Calu3 (cell line): Measurements from ENCODE around the gene LRRC30. TPM values are rescaled to one million over a fixed set of nuclear protein-coding genes. Genes with fewer than 3 reads are reported as not detected.

Experiments
- BruUV-seq: library from RNA; stranded (reverse); fragments of 400-500 nt; replicated peaks from 2 replicates; lab custom pipeline; 2021; lab: Mats Ljungman, UMichigan
- CTCF ChIA-PET: fragments of 300-600 bp; sonication (Branson Sonifier 250); formaldehyde crosslinking; loops from one replicate; lab custom pipeline; 2022; ENCODE audit warnings: antibody characterized with exemption; lab: Charles Lee
- DNase-seq: peaks from one replicate; pipeline ENCODE4 v3.0.0; 2022
- H3K27ac Mint-ChIP-seq: one replicate; pipeline ENCODE4 v1.8.0; 2022; ENCODE audit warnings: mixed read lengths; ENCODE audit not compliant: unreplicated experiment
- H3K27me3 Mint-ChIP-seq: one replicate; pipeline ENCODE4 v1.8.0; 2022; ENCODE audit warnings: mixed read lengths; ENCODE audit not compliant: unreplicated experiment
- H3K36me3 Mint-ChIP-seq: one replicate; pipeline ENCODE4 v1.8.0; 2022; ENCODE audit warnings: mild to moderate bottlenecking, moderate library complexity, mixed read lengths; ENCODE audit not compliant: insufficient read depth, unreplicated experiment
- H3K4me1 Mint-ChIP-seq: one replicate; pipeline ENCODE4 v1.8.0; 2022; ENCODE audit warnings: mild to moderate bottlenecking, low read depth, mixed read lengths; ENCODE audit not compliant: unreplicated experiment
- H3K4me3 Mint-ChIP-seq: one replicate; pipeline ENCODE4 v1.8.0; 2022; ENCODE audit warnings: mild to moderate bottlenecking, low read depth, moderate library complexity, mixed read lengths; ENCODE audit not compliant: unreplicated experiment
- H3K9me3 Mint-ChIP-seq: one replicate; pipeline ENCODE4 v1.8.0; 2022; ENCODE audit warnings: low read depth, mixed read lengths; ENCODE audit not compliant: unreplicated experiment
- intact Hi-C: fragments of 100-400 bp; cut with micrococcal nuclease; formaldehyde crosslinking; loops from one replicate; pipeline ENCODE4 v1.10.0; 2022; ENCODE audit not compliant: unreplicated experiment
- total RNA-seq: library from RNA; stranded (reverse); gene quantifications from 2 replicates; pipeline ENCODE4 v1.2.3, GENCODE V29; 2022
- TF ChIP-seq, protein P1 (sequence below): fragments of 200-600 bp; IDR thresholded peaks from one replicate; pipeline ENCODE4 v1.8.0; 2022; ENCODE audit warnings: antibody characterized with exemption; ENCODE audit not compliant: unreplicated experiment

LRRC30 gene
- total RNA-seq, 1 experiment from 2014 or later, result not detected

DNA sequence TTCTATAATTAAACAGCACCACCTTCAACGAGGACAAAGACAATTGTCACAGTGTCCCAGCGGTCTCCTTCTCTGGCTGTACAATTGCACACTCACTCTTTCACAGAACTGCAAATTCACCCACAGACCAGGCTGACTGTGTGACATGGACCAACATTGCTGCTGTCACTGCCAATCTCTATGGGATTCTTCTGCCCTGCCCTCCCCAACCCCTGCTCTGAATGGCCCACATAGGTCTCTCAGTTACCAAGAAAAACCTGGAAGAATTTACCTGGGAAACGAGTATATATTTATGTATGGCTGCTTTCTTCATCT lies 26.5 kb downstream of the LRRC30 start:
- DNase-seq, result no peak
- no peak overlapping the region for H3K4me3 Mint-ChIP-seq
- CTCF ChIA-PET, result interaction anchor here (0.6 to 0.7 kb wide), 2 partner anchors 782 to 1385 kb away, joined by 4 to 5 read pairs; no protein-coding TSS in a partner anchor

DNA sequence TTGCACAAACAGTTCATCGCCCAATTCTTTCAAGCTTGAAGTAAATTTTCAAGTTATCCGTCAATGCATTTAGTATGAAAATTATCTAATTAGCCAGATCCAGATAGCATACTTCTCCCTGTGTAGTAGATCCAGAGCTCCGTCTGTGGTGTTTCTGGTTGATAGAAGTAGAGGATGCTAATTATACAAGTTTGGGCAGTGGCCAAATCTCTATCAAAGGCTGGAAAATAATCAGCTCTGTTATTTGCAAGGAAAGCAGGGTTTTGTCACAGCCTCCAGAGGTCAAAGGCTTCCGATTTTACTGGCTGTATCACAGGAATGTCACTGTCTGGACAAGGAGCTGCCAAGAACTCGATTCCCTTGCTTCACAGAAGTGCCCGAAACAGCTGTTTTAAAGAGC lies 28.6 kb downstream of the LRRC30 start:
- no peak overlapping the region for H3K27ac Mint-ChIP-seq
- H3K9me3 Mint-ChIP-seq, result no peaks in the 10 kb centered on the region
- H3K36me3 Mint-ChIP-seq, result no peaks in the 10 kb centered on the region
- intact Hi-C loops, result no loop called here
- TF ChIP-seq, protein P1, sequence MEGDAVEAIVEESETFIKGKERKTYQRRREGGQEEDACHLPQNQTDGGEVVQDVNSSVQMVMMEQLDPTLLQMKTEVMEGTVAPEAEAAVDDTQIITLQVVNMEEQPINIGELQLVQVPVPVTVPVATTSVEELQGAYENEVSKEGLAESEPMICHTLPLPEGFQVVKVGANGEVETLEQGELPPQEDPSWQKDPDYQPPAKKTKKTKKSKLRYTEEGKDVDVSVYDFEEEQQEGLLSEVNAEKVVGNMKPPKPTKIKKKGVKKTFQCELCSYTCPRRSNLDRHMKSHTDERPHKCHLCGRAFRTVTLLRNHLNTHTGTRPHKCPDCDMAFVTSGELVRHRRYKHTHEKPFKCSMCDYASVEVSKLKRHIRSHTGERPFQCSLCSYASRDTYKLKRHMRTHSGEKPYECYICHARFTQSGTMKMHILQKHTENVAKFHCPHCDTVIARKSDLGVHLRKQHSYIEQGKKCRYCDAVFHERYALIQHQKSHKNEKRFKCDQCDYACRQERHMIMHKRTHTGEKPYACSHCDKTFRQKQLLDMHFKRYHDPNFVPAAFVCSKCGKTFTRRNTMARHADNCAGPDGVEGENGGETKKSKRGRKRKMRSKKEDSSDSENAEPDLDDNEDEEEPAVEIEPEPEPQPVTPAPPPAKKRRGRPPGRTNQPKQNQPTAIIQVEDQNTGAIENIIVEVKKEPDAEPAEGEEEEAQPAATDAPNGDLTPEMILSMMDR, result no peak
- BruUV-seq, result no TSS peak
- H3K4me1 Mint-ChIP-seq, result no peaks in the 10 kb centered on the region
- no peak overlapping the region for H3K4me3 Mint-ChIP-seq
- DNase-seq, result no peak
- H3K27me3 Mint-ChIP-seq, result peaks cover 26% of the 10 kb centered on the region
- CTCF ChIA-PET, result no interaction called here

More for the DNA sequence above, 26.5 kb downstream of the LRRC30 start:
- intact Hi-C loops, result no loop called here
- no TSS peak for BruUV-seq
- Mint-ChIP-seq H3K27me3 (peaks cover 35% of the 10 kb centered on the region), H3K27ac (no peak overlapping the region), H3K36me3 (no peaks in the 10 kb centered on the region), H3K9me3 (no peaks in the 10 kb centered on the region), H3K4me1 (no peaks in the 10 kb centered on the region)
- TF ChIP-seq, protein P1, result no peak

DNA sequence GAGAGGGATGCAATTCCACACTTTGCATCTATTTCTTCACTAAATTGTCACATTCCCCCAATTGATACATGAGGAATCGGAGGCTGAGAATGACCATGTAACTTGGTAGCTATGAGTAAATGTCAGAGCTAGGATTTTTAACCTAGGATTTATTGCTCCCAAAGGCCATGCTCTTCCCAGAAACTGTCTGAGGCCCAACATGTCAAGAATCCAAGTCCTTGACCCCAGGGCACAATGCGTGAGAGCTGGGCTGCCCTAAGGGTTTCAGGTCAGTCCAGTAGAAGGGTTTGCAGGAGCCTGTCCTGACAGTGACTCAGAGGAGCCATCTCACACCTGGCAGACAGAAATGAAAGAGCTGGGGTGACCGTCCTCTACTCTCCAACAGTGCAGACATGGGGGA lies 30.3 kb downstream of the LRRC30 start:
- Mint-ChIP-seq H3K27ac (no peak overlapping the region), H3K4me1 (no peaks in the 10 kb centered on the region), H3K9me3 (no peaks in the 10 kb centered on the region), H3K27me3 (peaks cover 21% of the 10 kb centered on the region), H3K4me3 (no peak overlapping the region), H3K36me3 (no peaks in the 10 kb centered on the region)
- CTCF ChIA-PET, result no interaction called here
- TF ChIP-seq, protein P1, result no peak
- intact Hi-C loops, result no loop called here
- no peak for DNase-seq
- no TSS peak for BruUV-seq

DNA sequence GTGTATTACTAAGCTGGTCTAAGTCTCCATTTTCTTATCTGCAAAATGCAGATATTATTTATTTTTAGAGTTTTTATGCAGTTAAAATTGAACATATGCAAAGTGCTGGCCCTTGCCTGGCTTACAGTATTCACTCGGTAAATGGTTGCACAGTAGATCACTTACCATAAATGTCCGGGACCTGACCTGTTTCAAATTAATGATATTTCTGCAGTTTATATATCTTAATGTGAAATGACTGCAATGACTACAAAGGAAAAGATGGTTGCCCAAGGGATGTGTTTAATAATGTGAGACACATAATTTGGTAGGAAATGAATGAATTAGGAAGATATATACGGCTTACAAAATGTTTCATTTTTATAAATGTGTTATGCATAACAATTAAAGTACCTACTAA lies 37.1 kb downstream of the LRRC30 start:
- Mint-ChIP-seq H3K4me3 (no peak overlapping the region), H3K9me3 (no peaks in the 10 kb centered on the region), H3K27ac (no peak overlapping the region), H3K36me3 (no peaks in the 10 kb centered on the region), H3K27me3 (no peaks in the 10 kb centered on the region), H3K4me1 (peaks cover 6% of the 10 kb centered on the region)
- CTCF ChIA-PET, result no interaction called here
- DNase-seq, result no peak
- intact Hi-C loops, result no loop called here
- no TSS peak for BruUV-seq
- TF ChIP-seq, protein P1, result no peak
